CD14-positive monocyte (primary cell): ENCODE results near the gene CELSR1. TPM values are rescaled to one million over a fixed set of nuclear protein-coding genes. Genes with fewer than 3 reads are reported as not detected.

Source experiments
- DNase-seq, 3 donors: peaks; one replicate each; pipeline ENCODE4 v3.0.0-alpha.2; 2011 to 2022
- H2AFZ ChIP-seq: 2 replicates; pipeline ENCODE4 v1.6.0; 2012; ENCODE audit warnings: mild to moderate bottlenecking, low read depth, low read length, inconsistent platforms; ENCODE audit not compliant: insufficient read depth, poor library complexity, severe bottlenecking
- H3K27ac ChIP-seq, 2 donors: 1 replicate in 1 of 2; 2 replicates in 1 of 2; pipeline ENCODE4 v1.5.1; 2012 to 2013; ENCODE audit warnings: low read length in 2 of 2, control low read depth in 1 of 2, inconsistent platforms in 1 of 2, low read depth in 1 of 2, mild to moderate bottlenecking in 1 of 2
- H3K27me3 ChIP-seq, 2 donors: one replicate each; pipeline versions ENCODE4 v1.6.0 to v1.6.1; 2011 to 2013; ENCODE audit warnings: low read length in 2 of 2; ENCODE audit not compliant: control insufficient read depth in 2 of 2, insufficient read depth in 2 of 2
- H3K36me3 ChIP-seq, 2 donors: replicated peaks in 1 of 2; 1 replicate in 1 of 2; 2 replicates in 1 of 2; pipeline versions ENCODE4 v1.5.1 to v1.6.1; 2012 to 2013; ENCODE audit warnings: low read length in 2 of 2, control low read depth in 1 of 2, inconsistent platforms in 1 of 2, mild to moderate bottlenecking in 1 of 2; ENCODE audit not compliant: insufficient read depth in 2 of 2, control insufficient read depth in 1 of 2
- H3K4me1 ChIP-seq, 2 donors: 1 replicate in 1 of 2; 2 replicates in 1 of 2; pipeline versions ENCODE4 v1.5.1 to v1.6.1; 2012 to 2013; ENCODE audit warnings: low read length in 2 of 2, control low read depth in 1 of 2, inconsistent platforms in 1 of 2, mild to moderate bottlenecking in 1 of 2, moderate library complexity in 1 of 2; ENCODE audit not compliant: insufficient read depth in 2 of 2, control insufficient read depth in 1 of 2
- H3K4me2 ChIP-seq: replicated peaks from 2 replicates; pipeline ENCODE3; 2012; ENCODE audit warnings: low read length, moderate library complexity, mild to moderate bottlenecking; ENCODE audit not compliant: poor library complexity, severe bottlenecking; ENCODE audit errors: extremely low read depth
- H3K4me3 ChIP-seq, 3 experiments: fragments of 200-600 bp in 1 of 3; sonication (generic) in 1 of 3; replicated peaks in 1 of 3; 1 replicate in 2 of 3; 2 replicates in 1 of 3; pipeline ENCODE4 v1.5.1; 2011 to 2013; ENCODE audit warnings: low read length in 3 of 3, mild to moderate bottlenecking in 3 of 3, control low read depth in 2 of 3, low read depth in 2 of 3, inconsistent platforms in 1 of 3, moderate library complexity in 1 of 3
- H3K79me2 ChIP-seq: 2 replicates; pipeline ENCODE4 v1.6.0; 2012; ENCODE audit warnings: mild to moderate bottlenecking, control low read depth, inconsistent platforms, low read length, moderate library complexity; ENCODE audit not compliant: insufficient read depth
- H3K9ac ChIP-seq: 2 replicates; pipeline ENCODE4 v1.6.0; 2017; ENCODE audit warnings: low read length, mild to moderate bottlenecking; ENCODE audit not compliant: insufficient read depth, poor library complexity, severe bottlenecking
- H3K9me3 ChIP-seq, 2 donors: replicated peaks in 1 of 2; 1 replicate in 1 of 2; 2 replicates in 1 of 2; pipeline versions ENCODE4 v1.5.1 to v1.6.1; 2012 to 2013; ENCODE audit warnings: low read length in 2 of 2, control low read depth in 1 of 2; ENCODE audit not compliant: control insufficient read depth in 1 of 2, insufficient read depth in 1 of 2
- H4K20me1 ChIP-seq: 2 replicates; pipeline ENCODE4 v1.6.0; 2012; ENCODE audit warnings: mild to moderate bottlenecking, low read length, control low read depth, moderate library complexity; ENCODE audit not compliant: insufficient read depth
- H3K27ac Mint-ChIP-seq, 7 donors: one replicate each; pipeline ENCODE4 v1.8.0; 2020; ENCODE audit warnings: mild to moderate bottlenecking in 7 of 7, mixed read lengths in 7 of 7, moderate library complexity in 6 of 7, inconsistent platforms in 2 of 7
- H3K27me3 Mint-ChIP-seq, 3 donors: one replicate each; pipeline ENCODE4 v1.8.0; 2021 to 2022; ENCODE audit warnings: low read depth in 3 of 3, mild to moderate bottlenecking in 3 of 3, mixed read lengths in 3 of 3, moderate library complexity in 3 of 3, inconsistent platforms in 1 of 3
- H3K36me3 Mint-ChIP-seq, 2 donors: one replicate each; pipeline ENCODE4 v1.8.0; 2020; ENCODE audit warnings: mixed read lengths in 2 of 2, inconsistent platforms in 1 of 2, mild to moderate bottlenecking in 1 of 2
- H3K4me1 Mint-ChIP-seq: one replicate; pipeline ENCODE4 v1.8.0; 2020; ENCODE audit warnings: mild to moderate bottlenecking, mixed read lengths
- H3K4me3 Mint-ChIP-seq, 2 donors: one replicate each; pipeline ENCODE4 v1.8.0; 2020; ENCODE audit warnings: mild to moderate bottlenecking in 2 of 2, mixed read lengths in 2 of 2, moderate library complexity in 1 of 2
- H3K9me3 Mint-ChIP-seq, 7 donors: one replicate each; pipeline ENCODE4 v1.8.0; 2020 to 2022; ENCODE audit warnings: mixed read lengths in 7 of 7, mild to moderate bottlenecking in 6 of 7, moderate library complexity in 6 of 7, inconsistent platforms in 2 of 7
- CTCF ChIP-seq: fragments of 200-600 bp; IDR thresholded peaks from one replicate; pipeline ENCODE4 v1.8.0; 2022; ENCODE audit warnings: antibody characterized with exemption, mild to moderate bottlenecking
- WGBS: methylation state at CpG from one replicate; pipeline ENCODE4 v1.1.5; 2013; ENCODE audit warnings: missing lambda C conversion rate; ENCODE audit not compliant: insufficient coverage; 5-methylcytosine and 5-hydroxymethylcytosine counted together
- intact Hi-C, 2 donors: fragments of 100-400 bp; cut with micrococcal nuclease; formaldehyde crosslinking; loops; one replicate each; pipeline versions ENCODE4 v1.15.0 to v1.15.1; 2023
- polyA plus RNA-seq, 3 donors: library from polyadenylated mRNA; depleted of rRNA in 1 of 3; unstranded in 2 of 3; stranded (reverse) in 1 of 3; fragments of 300-500 nt in 2 of 3; fragments of >200 nt in 1 of 3; fragmentation: Illumina TruSeq in 2 of 3; gene quantifications; 1 replicate in 2 of 3; 2 replicates in 1 of 3; pipeline ENCODE4 v1.2.3, GENCODE V29; 2012 to 2021

The CELSR1 gene
- polyA plus RNA-seq, 3 donors: 0.16 TPM; not detected in 2

DNA sequence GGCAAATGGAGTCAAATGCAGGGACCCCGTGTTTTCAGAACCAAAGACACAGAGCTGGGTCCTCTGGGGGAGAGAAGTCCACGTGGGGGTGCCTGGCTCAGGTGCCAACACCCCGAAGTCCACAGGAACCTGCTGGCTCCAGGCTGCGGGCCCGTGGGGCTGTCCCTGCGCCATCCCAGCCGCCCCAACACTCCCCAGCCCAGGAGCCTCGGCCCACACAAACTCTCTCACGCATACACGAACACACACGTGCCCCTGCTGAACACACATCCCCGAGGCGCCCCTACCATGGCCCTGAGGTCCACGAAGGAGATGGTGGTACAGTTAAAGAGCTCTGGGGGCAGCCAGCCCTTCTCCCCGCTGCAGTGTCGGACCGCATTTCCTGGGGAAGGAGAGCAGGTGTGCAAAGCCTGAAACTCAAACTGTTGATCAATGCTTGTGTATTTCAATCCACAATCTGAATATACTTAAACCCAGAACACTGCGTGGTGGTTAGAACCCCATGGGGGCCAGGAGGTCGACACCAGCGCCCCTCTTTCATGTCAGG lies 147.2 kb downstream of the CELSR1 start:
- DNase-seq: no peak

DNA sequence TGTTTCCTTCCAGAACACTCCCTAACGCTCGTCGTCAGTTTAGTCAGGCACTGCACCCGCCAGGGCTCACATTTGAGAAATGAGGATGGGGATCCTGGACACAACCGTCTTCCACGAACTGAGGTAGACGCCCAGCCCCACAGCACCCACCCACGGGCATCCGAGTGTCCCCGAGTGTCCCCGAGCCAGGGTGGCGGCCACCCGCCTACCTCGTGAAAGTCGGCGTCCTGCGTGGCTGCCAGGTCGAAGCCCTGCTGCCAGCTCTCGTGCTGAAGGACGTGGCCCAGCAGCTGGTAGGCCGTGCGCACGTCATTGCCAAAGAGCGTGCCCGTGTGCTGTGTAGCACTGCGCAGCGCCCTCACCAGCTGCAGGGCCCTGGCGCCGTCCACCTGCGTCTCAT lies 148.3 kb downstream of the CELSR1 start:
- no peaks in the 10 kb centered on the region for H3K27me3 ChIP-seq
- H3K9me3 ChIP-seq: no peaks in the 10 kb centered on the region
- 95% methylated on average over 30 of the region's 30 CpGs for WGBS
- H3K36me3 Mint-ChIP-seq: no peaks in the 10 kb centered on the region
- TF ChIP-seq CTCF: no peak
- H2AFZ ChIP-seq: no peak overlapping the region
- intact Hi-C loops: no loop called here
- H3K36me3 ChIP-seq: no peaks in the 10 kb centered on the region
- H3K27me3 Mint-ChIP-seq: peaks cover 0 to 6% (median 3%) of the 10 kb centered on the region in 3 donors
- no peaks in the 10 kb centered on the region for H4K20me1 ChIP-seq
- H3K9ac ChIP-seq: no peak overlapping the region
- no peak overlapping the region for H3K27ac ChIP-seq
- DNase-seq: no peak
- H3K79me2 ChIP-seq: no peaks in the 10 kb centered on the region
- no peak overlapping the region for H3K4me2 ChIP-seq
- no peaks in the 10 kb centered on the region for H3K4me1 ChIP-seq
- no peak overlapping the region for H3K4me3 Mint-ChIP-seq
- no peaks in the 10 kb centered on the region for H3K9me3 Mint-ChIP-seq
- H3K4me1 Mint-ChIP-seq: no peaks in the 10 kb centered on the region
- H3K4me3 ChIP-seq: no peak overlapping the region
- no peak overlapping the region for H3K27ac Mint-ChIP-seq

More for the DNA sequence above, 147.2 kb downstream of the CELSR1 start:
- Histone ChIP-seq H3K36me3 (no peaks in the 10 kb centered on the region), H3K27ac (no peak overlapping the region), H3K4me3 (no peak overlapping the region), H3K9ac (no peak overlapping the region), H2AFZ (no peak overlapping the region), H3K4me1 (no peaks in the 10 kb centered on the region), H3K27me3 (no peaks in the 10 kb centered on the region), H3K9me3 (no peaks in the 10 kb centered on the region), H3K4me2 (no peak overlapping the region), H3K79me2 (no peaks in the 10 kb centered on the region), H4K20me1 (no peaks in the 10 kb centered on the region)
- intact Hi-C loops: no loop called here
- WGBS: 95% methylated on average over 19 of the region's 20 CpGs
- Mint-ChIP-seq H3K9me3 (no peaks in the 10 kb centered on the region), H3K27ac (no peak overlapping the region), H3K27me3 (peaks cover 0 to 6% (median 3%) of the 10 kb centered on the region in 3 donors), H3K4me3 (no peak overlapping the region), H3K4me1 (no peaks in the 10 kb centered on the region), H3K36me3 (no peaks in the 10 kb centered on the region)
- TF ChIP-seq CTCF: no peak
